Skin epidermis (tissue), 12 donors: ENCODE data around the gene ZNF597.

Experiments
- H3K27ac ChIP-seq, 21 experiments: fragments of 200-600 bp; sonication (generic) in 11 of 21; one replicate each; pipeline ENCODE4 v1.5.0; 2020; ENCODE audit warnings: mild to moderate bottlenecking in 3 of 21, inconsistent platforms in 2 of 21, moderate library complexity in 2 of 21
- H3K4me3 ChIP-seq, 7 experiments: fragments of 200-600 bp; sonication (generic) in 2 of 7; one replicate each; pipeline ENCODE4 v1.5.0; 2020; ENCODE audit warnings: inconsistent platforms in 2 of 7, mild to moderate bottlenecking in 2 of 7, moderate library complexity in 1 of 7

Gene ZNF597, protein sequence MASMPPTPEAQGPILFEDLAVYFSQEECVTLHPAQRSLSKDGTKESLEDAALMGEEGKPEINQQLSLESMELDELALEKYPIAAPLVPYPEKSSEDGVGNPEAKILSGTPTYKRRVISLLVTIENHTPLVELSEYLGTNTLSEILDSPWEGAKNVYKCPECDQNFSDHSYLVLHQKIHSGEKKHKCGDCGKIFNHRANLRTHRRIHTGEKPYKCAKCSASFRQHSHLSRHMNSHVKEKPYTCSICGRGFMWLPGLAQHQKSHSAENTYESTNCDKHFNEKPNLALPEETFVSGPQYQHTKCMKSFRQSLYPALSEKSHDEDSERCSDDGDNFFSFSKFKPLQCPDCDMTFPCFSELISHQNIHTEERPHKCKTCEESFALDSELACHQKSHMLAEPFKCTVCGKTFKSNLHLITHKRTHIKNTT

DNA sequence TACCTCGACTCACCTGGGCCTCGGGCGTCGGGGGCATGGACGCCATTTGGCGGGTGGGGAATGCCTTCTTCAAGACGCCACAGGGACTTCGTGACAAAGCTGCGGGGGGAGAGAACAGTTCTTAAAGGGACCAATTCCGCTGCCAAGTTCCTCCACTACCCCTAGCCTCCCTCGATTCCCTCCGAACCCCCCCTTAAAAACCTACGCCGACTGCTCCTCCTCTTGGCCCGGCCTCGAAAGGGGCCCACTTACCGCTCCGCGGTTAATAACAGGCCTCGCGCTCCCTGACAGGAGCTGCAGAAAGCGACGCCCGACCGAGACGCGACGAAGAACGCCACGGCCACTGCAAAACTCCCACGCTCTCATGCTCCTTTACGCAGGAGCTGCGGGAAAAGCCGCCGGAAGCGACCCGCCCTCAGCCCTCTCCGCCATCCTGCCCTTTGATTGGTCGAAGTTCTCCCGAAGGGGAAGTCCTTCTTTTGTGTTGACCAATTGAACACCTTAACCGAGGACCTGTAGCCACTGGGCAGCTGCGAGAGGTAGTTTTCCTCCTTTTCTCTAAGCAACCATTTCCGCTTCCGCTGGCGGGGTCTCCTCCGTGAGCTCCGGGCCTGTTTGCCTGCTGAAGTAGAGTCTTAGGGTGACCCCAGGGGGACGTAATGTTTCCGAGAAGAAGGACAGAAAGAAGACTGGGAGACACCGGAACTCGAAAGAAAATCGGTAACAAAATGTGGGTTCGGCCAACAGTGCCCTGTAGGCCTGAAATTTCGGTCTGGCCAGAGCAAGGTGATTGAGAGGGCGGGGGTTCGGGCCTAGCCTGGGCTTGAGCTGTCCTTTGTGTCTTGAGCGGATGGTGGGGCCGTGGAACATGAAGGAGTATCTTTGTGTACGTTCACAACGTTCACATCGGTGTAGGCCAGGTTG lies at the start of gene ZNF597, which contains the start of gene NAA60:
Gene ZNF597 (minus strand): TSS at position 397 of the 924 bp plus-strand sequence. CDS start 351 bp downstream, at position 46.
Gene NAA60 (plus strand): TSS at position 573 of the 924 bp plus-strand sequence. CDS start 32,548 bp downstream, outside the sequence.
- Histone ChIP-seq H3K4me3 (peak within 1 kb of the TSS; percentile 48 to 60 (median 56)), H3K27ac (peak within 1 kb of the TSS; percentile 19 to 86 (median 73))

DNA sequence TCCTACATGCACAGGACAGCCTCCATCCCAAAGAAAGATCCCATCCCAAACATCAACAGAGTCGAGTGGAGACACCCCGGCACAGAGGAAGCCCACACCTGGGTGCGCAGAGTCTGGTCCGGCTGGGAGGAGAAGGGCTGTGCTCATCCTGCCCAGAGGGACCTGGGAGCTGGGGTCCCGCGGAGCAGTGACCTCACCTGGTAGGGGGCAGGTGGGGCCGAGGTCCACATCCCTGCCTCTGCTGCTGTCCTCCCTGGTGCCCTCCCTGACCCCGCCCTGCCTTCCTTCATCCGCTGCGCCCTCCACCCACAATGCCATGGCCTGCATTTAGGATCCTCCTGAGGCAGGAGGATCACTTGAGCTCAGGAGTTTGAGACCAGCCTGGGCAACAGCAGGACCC lies 49.1 kb upstream of the ZNF597 start:
- no peak overlapping the region for H3K4me3 ChIP-seq
- no peak overlapping the region for H3K27ac ChIP-seq

DNA sequence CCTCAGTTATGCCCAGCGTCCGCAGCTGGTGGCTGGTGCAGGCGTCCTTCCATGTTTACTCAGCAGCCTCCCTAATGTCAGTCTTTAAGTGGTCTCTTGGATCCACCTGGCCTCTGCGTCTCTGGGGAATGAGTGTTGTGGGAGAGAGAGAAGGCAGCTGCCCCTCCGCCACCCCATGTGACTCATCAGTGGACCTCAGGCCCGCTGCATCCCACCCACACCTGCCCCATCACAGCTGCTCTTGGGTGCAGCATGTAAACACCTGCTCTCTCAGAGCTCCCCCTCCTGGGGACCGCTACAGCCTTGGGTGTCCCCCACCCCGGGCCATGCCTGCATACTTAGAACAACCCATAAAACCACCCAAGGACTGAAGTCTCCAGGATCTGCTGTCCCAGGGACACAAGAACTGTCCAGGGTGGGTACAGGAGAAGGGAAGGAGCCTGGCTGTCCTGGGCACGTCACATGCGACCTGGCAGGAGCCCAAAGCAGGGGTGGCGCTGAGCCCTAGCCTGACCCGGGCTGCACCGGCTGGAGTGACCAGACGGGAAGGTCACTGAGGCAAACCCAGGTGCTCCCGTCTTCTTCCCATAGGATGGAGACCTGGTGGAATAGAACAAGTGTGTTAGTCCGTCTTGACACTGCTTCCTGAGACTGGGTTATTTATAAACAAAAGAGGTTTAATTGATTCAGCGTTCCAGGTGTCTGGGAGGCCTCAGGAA lies 47.8 kb upstream of the ZNF597 start:
- Histone ChIP-seq H3K4me3 (no peak overlapping the region), H3K27ac (no peak overlapping the region)

DNA sequence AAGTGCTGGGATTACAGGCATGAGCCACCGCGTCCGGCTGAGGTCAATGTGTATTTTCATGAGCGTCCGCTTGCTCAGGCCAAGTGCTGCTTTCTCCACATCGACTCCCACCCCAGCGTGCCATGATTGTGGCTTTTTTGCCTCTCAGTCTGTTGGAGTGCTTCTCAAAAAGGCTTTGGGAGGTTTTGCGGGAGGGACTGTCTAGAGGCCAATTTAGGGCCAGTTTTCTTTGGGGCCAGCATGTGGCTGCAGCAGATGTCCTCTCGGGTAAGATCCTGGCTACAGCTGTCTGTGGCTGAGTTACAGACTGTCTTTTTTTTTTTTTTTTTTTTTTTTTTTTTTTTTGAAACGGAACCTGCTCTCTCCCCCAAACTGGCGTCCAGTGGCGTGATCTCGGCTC lies 45.5 kb upstream of the ZNF597 start:
- no peak overlapping the region for H3K27ac ChIP-seq
- no peak overlapping the region for H3K4me3 ChIP-seq

DNA sequence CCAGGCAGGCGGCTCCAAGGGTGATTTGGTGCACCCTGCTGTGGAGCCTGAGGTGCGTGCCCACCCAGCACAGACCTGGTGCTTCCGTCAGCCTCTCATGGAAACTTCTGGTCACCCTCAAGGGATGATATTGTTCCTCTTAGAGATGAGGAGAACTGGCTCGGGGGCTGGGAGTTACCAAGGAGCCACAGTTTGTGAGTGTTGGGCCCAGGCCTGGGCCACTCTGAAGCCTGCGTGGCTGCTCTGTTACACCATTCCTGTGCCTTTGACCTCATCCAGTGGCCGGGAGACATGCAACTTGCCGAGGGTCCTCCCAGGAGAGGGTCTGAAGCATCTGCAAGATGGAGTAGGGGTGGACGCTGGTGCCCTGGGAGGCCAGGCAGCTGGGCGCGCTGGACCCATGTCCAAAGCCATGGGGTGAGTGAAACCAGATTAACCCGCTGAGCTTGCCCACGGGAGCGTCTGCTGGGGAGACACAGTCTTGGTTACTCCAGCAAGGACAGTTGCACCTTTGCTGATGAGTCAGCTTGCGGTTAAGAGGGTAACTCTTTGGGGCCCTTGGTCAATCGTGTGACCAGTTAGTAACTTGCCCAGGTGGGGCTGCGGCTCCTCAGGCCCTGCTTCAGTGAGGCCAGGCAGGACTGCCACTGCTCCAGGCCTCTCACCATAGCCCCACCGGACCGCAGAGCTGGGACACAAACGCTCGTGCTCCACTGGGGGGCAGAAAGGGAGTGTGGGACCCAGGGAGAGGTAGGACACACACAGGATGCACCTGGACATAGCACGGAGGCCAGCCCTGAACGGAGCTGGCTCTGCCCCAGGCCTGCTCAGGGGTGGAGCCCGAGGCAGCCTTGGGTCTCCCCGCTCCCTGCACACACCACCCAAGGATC lies 44.5 kb upstream of the ZNF597 start:
- Histone ChIP-seq H3K4me3 (no peak overlapping the region), H3K27ac (no peak overlapping the region)

DNA sequence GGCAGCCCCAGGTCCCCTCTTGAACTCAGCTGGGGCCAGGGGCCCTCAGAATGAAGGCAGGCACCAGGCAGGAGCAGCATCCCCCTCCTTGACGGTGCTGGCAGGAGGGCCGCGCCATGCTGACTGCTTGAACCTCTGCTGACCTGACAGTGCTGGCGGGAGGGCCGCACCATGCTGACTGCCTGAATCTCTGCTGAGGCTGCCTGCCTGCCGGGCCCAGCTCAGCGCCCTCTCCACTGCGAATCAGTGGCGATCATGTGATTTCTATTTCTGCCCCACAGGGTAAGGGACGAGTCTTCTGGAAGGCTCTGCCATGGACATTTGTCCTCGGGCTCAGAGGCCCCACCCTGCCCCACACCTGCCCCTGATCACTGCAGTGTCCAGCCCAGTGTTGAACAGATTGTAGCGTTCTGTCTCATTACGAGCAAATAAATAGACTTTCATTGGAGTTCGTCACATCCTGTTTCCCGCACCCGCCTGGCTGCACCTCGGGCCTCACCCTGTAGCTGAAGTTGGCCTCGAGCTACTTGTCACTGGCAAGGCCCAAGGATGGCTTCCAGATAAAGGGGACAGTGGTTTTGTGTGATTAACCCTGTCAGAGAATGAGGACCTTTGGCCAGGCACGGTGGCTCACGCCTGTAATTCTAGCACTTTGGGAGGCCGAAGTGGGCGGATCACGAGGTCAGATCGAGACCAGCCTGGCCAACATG lies 43.4 kb upstream of the ZNF597 start:
- no peak overlapping the region for H3K27ac ChIP-seq
- H3K4me3 ChIP-seq: no peak overlapping the region

DNA sequence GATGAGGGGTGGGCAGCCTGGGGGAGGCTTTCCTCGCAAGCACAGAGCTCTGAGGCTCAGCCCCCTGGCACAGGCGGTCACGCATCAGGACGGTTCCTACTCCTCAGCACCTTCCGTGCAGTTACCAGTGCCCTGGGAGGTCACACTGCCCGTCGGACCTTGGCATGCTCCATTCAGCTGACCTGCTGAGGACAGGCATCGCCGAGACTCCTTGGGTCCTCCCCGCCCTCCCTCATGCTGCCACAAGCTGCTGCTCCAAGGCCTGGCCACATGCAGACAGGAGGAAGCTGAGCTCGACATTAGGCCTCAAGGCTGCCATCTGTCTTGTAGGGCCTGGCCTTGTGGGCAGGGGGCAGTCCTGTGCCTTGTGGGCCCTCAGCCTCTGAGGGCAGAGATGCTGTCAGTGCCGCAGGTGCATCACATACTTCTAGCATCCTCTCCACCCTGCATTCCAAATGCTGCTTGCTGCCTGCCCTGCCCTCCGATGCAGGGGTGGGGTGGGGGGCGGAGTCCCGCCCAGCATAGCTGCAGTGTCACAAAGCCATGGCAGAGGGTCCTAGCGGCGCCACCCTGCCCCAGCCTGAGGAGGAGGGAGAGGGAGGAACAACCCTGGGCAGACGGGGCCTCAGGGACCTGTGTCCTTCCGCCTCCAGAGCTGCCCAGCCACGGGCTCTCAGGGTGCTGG lies 42.7 kb upstream of the ZNF597 start:
- no peak overlapping the region for H3K4me3 ChIP-seq
- no peak overlapping the region for H3K27ac ChIP-seq

DNA sequence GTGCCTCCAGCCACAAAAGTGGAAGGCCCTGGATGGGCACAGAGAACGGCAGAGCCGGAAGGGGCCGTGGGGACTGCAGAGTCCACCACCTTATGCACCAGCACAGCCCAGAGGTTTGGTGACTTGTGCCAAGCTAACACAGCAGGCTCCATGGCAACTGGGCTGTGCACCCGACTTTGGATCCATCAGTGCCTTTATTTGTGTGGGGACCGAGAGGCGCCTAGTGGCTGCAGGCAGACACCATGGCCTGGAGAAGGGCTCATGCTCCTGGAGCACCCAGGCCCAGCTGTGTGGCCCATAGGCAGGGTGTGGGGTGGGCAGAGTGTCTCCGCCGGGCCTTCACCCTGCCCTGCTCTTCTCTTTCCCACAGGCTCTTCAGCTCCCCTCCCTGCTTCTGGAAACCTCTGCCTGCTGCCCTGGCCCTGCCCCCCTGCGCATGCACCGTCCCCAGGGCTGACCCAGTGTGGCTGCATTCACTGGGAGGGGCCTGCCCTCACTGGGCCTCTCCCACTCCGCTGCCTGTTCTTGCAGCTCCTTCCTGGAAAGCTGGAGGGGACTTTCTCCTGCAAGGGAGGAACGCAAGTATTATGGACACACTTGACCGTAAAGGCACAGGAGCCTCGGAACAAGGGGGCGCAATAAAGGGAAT lies 41.9 kb upstream of the ZNF597 start:
- no peak overlapping the region for H3K27ac ChIP-seq
- H3K4me3 ChIP-seq: no peak overlapping the region

DNA sequence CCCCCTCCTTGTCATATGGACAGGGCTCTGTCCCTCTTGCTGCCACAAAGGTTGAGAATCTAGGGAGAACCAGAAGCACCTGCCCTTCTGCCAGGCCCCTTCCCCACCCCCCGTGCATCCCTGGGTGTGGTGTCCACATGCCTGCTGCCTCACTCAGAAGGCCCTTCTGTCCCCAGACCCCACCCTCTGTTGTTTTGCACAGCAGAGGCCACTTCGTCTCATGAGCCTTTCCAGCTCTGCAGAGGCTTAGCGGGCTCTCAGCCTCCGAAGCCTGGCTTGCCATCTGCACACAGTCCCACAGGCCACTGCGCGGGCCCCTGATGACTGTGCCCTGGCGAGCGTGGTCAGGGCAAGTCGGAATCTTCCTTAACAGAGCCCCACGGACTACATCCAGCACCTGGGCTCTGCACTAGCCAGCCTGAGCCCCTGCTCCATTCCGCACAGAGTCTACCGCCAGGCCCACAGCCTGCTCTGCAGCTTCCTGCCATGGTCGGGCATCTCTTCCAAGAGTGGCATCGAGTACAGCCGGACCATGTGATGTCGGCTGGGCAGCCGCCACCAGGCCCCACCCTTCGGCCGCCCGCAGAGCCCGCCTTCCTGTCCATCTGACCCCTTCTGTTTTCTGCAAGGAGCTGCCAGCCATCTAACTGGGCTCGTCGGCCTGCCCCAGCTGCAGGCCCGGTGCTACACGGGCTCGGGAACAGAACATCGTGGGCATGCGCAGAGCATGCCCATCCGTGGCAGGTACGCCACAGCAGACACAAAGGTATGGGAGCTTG lies 41.2 kb upstream of the ZNF597 start:
- Histone ChIP-seq H3K27ac (no peak overlapping the region), H3K4me3 (no peak overlapping the region)

DNA sequence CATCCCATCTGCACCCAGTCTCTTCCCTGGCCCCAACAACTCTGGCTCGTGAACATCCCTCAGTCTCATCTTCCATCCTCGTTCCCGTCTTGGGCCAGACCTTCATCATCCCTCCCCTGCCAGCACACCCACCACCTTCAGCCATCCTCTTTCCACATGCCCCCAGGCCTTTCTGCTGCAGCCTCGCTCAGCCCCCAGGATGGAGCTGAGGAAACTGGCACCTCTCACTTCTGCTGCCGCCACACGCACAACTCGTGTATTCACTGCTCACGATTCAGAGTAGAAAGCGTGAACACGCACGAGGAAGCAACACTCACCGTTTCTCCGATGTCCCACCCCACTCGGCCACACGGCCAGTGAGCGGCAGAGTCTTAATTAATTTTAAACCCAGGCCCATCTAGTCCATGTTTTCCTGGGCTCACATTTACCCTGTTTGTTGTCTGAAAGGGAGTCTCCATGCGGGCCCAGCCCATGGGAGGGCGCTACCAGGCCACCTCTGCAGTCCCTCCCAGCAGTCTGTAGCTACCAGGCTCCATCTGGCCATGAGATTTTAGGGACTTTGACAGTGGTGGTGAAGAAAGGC lies 39.4 kb upstream of the ZNF597 start:
- H3K4me3 ChIP-seq: no peak overlapping the region

DNA sequence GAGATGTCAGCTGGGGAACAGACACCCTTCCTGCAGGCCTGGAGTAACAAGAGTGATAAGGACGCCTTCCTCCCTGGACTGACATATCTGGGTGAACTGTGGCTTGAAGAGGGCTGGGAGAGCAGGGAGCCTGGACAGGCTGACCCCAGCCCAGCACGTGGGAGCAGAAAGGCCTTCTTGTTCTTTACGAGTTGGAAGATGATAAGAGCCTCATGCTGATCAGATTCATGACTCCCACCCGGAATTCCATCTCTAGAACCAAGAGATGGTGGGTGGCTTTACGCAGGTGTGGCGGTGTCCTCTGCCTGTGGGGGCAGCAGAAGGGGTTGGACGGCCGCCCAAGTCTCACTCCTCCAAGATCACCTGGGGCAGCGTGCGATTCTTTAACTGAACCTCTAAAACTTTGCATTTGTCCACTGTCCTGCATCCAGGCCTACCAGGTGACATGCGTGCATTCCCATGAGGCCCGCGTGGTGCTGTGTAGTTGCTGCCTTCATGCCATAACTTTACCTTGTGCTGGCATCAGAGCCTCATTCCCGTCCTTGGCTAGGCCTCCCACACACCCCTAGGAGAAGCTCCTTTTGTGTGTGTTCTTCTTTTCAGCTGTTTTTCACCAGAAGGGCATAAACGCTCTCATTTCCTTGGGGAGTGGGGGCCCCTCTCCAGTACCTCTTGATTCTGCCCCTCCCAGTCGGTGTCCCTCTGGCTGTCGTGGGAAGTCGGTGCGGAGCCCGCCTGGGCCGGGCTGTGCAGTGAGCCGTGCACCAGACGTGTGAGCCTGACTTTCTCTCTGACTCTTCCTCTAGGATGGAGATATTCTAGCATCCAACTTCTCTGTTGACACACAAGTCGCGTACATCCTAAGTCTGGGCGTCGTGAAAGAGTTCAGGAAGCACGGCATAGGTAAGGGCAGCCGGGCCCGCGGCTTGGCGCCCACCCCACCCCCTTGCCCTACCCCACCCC lies 38.7 kb upstream of the ZNF597 start:
- Histone ChIP-seq H3K4me3 (no peak overlapping the region), H3K27ac (no peak overlapping the region)

More for the DNA sequence above, 39.4 kb upstream of the ZNF597 start:
- H3K27ac ChIP-seq: no peak overlapping the region

DNA sequence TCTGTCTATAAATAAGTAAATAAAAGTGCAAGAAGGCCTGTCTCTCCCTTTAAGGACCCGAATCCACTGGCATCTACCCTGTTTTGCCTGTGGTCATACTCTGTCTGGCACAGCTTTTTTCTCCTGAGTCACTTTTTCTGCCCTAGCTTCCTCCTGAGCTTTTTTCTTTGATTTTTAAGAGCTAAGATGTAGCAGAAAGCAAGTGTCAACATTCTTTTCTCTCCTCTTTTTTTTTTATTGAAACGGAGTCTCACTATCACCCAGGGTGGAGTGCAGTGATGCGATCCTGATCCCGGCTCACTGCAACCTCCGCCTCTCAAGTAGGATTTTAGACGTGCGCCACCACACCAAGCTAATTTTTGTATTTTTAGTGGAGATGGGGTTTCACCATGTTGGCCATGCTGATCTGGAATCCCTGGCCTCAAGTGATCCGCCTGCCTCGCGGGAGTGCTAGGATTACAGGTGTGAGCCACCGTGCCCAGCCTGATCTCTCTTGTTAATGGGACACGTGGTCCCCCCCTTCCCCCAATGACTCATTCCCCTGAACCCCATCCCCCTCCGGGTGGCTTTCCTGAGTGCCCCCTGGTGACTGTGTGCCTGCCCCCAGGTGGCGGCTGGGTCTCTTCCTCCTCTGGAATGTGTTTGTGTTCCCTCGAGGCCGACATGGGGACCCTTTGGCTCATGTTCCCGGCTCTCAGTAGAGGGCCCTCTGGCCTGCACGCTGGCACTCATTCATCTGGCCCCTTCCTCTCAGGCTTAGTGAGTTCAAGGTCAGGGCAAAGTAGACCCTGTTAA lies 37.8 kb upstream of the ZNF597 start:
- no peak overlapping the region for H3K27ac ChIP-seq

DNA sequence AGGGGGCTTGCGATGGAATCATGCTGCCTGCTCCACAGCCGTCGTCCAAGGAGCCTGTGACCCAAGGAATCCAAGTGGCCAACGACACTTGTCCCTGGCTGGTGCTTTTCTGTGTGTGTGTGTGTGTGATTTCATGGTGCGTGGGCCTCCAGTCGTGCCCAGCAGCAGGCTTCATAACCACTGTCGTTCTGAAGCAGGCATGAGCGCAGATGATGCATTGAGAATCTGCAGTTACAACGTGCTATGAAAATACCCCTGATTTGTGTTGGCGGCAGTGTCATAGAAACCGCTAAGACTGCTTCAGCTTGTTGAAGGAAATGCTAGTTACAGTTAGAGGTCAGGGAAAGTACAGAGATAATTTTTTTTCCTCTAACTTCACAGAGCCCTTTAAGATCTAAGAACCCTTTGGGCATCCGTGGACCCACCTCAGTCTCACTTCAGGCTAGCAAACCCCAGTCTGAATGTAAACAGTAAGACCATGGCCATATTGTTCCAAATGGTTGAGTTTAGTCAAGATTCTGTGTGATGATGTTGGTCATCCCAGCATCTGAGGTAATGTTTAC lies 36.4 kb upstream of the ZNF597 start:
- H3K4me3 ChIP-seq: no peak overlapping the region
- no peak overlapping the region for H3K27ac ChIP-seq

More for the DNA sequence above, 37.8 kb upstream of the ZNF597 start:
- H3K4me3 ChIP-seq: no peak overlapping the region
